Medulla oblongata (tissue), 1 donor: ENCODE results near the gene RNF224.

ENCODE experiments used
- DNase-seq: peaks from one replicate; pipeline ENCODE4 v3.0.0-alpha.2; 2015; ENCODE audit errors: extremely low spot score

RNF224 gene

DNA sequence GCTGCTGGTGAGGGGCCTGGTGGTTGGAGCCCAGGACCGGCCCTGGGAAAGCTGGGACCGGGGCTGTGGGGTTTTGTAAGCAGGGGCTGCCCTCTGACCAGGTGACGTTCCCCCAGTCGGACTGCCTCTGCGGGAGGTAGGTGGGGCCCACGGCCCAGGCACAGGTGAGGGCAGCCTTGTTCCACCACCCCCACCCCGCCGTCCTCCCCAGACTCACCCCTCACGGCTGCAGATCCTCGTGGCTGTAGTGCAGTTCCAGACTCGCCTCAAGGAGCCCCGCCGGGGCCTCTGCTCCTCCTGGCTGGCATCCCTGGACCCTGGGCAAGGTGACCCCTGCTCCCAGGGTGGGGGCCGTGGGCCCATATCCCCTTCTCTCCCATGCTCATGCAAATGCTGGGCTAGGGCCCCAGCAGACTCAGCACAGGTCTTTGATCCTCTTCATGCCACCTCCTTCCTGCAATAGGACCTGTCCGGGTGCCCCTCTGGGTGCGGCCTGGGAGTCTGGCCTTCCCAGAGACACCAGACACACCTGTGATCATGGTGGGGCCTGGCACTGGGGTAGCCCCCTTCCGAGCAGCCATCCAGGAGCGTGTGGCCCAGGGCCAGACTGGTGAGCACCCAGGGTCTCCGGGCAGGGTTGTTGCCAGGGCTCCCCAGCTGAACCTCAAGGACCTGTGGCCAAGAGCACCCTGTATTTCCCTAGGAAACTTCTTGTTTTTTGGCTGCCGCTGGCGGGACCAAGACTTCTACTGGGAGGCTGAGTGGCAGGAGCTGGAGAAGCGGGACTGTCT lies 11.9 kb upstream of the RNF224 start:
- no peak for DNase-seq

DNA sequence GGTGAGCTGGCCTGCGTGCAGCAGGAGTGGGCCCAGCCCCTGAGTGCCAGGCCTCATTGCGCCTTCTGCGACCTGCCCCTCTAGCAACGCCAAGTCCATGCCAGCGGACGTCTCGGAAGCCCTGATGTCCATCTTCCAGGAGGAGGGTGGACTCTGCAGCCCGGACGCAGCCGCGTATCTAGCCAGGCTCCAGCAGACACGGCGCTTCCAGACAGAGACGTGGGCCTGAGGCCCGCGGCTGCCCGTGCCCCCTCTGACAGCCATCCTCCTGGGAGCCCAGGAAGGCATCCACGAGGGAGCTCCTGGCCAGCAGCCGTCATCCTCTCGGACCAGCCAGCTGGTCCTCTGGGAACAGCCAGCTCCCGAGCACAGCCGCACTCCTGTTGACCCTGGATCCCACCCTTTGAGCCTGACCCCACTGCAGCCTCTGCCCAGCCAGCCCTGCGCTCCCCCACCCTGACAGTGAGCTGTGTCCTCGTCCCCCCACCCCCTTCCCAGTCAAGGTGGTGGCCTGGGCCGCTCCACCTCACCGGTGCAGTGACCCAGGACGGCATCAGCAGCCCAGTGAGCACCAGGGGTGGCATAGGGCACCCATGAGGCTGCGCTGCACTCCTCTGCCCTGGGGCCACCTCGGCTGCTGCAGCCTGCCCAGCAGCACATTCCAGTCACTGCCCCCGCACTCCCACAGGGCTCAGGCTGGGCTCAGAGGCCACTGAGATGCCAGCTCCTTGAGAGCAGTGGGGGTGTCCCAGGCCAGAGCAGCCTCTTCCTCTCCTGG lies 10.9 kb upstream of the RNF224 start:
- no peak for DNase-seq

DNA sequence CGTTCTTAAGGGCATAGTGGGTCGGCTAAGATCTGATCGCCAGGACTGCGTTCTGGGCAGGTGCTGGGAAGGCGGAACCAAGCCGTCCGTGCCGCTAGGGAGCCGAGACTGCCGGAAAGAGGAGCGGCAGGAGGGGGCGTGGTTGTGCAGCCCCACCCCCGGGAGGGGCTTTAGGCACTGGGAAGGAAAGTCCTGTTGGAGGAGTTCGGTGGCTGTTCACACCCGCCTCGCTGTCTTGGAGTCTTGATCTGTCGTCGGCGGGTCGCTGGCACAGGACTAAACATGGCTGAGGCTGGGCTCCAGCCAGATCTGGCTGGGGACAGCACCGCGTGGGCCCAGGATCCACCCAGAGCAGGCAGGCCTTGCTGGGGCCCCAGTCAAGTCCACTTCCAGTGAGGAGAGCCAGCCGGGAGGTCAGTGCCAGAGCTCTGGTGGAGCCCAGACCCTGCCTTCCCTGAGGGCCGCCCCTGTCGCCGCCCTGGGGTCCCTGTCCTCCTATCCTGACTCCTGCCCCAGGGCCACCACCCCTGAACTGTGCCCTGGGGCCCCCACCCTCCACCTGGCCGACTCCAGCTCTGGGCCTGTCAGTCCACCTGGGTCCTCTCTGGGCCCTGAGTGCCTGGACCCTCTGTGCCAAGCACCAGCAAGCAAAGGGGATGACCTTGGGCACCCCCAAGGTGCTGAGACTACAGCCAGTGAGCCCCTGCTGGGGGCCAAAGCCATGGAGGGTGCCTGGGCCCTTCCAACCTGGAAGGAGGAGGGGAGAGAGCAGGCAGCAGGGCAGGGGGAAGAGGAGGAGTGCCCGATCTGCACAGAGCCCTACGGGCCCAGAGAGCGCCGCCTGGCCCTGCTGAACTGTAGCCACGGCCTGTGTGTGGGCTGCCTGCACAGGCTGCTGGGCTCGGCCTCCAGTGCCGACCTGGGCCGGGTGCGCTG lies 9.8 kb upstream of the RNF224 start:
- no peak for DNase-seq

DNA sequence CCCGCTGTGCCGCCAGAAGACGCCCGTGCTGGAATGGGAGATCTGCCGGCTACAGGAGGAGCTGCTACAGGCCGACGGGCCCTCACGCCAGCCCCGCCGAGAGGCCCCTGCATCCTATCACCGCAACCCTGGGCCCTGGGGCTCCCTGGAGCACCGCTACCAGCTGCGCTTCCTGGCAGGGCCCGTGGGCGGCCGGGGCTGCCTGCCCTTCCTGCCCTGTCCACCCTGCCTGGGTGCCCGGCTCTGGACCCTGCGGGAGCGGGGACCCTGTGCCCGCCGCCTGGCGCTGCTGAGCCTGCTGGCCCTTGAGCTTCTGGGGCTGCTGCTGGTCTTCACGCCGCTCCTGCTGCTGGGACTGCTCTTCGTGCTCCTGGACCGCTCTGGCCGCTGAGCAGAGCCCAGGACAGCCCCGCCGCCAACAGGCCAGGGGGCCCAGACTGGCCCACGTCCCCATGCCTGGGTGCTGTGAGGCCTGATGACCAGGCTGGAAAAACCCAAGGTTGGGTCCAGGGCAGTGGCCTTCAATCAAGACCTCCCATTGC lies 9.0 kb upstream of the RNF224 start:
- DNase-seq: no peak

DNA sequence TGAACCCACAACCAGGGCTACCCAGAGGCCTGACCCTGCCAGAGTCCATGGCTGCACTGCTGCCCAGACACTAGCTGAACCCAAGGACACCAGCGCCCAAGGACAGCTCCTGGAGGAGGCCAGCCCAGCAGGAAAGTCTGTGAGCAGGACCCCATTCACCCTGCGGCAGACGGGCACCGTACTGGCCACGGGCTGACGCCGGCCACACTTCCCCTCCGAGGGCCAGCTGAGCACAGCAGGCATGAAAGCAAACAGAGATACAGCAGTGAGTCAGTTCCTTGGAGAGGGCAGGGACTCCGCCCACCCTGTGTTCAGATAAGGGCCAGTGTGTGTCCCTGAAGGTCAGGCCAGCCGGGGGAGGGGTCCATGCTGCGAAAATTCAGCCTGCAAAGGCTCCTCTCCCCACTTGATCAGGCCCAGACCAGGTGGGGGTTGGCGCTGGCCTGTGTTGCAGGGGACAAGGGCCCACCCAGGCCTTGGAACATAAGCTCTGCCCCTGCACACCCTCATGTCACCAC lies 8.5 kb upstream of the RNF224 start:
- DNase-seq: no peak

DNA sequence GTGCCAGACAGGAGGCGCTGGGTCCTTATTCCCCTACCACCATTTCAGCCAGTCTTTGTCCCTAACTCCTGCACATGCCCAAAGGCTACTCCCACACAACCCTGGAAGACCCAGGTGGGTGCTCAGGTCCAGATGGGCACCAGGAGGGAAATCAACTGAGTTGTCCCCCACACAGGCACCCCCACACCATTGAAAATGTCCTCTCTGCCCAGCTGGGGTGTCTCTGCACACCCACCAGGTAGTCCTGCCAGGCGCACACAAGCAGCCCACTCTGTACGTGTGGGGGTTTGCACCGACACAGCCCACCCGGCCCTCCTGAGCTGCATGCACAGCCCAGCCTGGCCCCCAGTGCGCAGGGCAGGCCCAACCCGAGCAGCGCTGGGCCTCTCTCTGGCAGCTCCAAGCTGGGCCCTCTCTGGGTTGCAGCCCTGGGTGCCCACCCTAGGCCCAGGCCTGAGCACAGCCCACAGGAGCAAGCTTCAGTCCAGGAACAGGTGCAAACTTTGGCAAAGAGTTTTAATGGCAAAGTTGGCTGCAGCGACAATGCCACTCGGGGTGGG lies 7.5 kb upstream of the RNF224 start:
- no peak for DNase-seq

DNA sequence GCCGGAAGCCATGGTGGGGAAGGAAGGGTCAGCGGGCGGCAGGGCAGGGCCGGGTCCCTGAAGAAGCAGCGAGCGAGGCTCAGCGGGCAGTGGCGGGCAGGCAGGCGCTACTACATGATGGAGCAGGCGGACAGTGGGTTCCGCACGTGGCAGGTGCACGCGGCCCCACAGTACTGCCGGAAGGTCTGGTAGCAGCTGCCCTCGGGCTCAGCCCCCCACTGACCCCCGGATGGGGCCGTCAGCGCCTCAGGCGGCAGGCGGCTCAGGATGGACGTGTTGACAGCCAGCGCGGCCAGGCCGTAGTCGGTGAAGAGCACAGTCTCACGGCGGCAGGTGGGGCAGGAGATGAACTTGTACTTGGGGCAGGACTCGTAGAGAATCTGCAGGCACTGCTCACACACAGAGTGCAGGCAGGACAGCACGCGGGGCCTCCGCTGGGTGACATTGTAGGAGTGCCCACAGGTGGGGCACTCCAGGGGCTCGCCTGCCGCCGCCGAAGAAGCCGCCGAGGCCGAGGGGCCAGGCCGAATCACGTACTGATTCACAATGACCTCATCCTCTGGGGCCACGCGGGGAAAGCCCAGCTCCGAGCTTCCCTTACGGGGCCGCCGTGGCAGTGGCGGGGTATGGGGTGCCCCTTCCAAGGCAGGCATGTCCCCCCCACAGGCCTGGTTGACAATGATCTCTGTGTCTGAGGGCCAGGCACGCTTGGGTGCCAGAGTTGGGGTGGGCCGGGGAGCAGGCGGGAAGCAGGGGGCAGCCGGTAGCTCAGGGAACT lies 6.8 kb upstream of the RNF224 start:
- no peak for DNase-seq

DNA sequence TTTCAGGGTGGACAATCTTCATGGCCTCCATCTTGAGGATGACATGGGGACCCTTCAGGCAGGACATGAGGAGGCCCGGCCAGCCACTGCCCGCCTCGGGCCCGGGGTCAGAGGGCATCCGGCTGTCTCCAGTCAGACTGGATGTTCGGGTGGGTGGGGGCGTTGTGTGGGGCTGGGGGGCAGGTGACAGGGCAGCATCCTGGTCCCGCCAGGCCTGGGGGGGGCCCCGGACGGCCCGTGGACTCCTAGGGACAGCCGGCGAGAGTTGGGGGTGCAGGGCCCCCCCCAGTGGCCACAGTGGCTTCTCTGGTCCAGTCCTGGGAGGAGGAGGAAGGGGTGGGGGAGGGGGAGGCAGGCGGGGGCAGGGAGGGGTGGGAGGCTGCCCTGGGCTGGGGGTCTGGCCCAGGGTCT lies 6.2 kb upstream of the RNF224 start:
- DNase-seq: no peak

DNA sequence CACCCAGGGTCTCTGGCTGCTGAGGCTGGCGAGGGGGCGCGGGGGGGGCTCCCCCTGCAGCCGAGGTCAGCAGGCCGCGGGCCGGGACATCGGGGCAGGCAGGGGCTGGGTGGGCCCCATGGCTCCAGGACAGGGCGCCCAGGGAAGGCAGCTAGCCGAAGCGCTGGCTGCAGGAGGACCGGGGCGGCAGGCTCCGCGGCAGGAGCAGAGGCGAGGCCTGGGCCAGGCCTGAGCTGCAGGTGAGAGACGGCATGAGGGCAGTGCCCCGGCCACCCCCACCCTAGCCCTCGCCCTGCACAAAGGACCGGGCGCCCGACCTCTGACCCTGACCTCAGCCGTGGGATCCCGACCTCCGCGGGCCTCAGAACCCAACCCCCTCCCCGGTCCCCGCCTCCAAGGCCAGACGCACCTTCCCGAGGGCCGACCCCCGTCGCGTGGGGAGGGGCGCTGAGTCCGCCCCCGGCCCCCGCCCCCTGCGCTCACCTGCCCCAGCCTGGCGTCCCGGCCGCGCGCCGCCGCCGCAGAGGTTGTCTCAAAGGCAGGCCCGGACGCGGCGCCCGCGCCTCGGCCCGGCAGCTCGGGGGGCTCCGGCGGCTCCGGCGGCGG lies 5.7 kb upstream of the RNF224 start:
- no peak for DNase-seq

DNA sequence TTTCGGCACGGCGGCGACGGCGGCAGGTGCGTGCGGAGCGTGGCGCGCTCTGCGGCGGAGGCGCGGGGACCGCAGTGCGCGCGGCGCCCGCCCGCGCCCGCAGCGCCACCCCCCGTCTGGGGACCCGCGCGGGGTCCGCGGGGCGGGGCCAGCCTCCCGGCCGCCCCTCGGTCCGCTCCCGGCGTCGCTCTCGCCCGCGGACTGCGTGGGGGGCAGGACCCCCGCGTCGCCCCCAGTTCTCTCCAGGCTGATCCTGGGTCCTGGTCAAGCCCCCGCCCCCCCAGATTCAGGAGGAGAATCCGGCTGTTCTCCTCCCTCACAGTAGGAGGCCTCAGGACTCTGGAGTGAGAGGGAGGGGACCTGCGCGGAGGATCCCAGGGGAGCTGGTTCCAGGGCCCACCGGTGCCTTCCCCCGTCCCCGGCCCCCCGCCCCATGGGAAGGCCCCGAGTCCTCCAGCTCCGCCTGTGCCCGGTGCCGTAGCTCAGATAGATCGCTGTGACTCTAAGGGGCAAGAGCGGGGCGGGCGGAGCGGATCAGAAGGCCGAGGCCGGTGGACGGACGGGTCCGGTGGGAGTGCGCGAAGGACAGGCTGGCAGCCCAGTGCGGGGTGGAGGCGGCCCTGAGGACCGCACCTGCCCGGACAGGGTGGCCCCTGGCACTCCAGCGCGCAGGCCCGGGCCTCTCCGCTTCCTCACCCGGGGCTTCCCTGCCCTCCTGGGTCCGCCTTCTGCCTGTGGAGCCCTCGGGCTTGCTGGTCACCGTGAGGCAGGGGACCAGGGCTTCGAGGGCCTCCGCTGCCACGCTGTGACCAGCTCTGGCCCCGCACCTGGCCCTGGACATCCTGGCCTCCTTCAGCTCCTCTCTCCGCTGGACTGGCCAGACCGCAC lies 4.9 kb upstream of the RNF224 start, which contains the start of gene RNF208:
Gene RNF208, minus strand, starts transcription at position 51 of the 888 bp plus-strand sequence. CDS start 1,028 bp downstream, outside the sequence.
- DNase-seq: no peak

DNA sequence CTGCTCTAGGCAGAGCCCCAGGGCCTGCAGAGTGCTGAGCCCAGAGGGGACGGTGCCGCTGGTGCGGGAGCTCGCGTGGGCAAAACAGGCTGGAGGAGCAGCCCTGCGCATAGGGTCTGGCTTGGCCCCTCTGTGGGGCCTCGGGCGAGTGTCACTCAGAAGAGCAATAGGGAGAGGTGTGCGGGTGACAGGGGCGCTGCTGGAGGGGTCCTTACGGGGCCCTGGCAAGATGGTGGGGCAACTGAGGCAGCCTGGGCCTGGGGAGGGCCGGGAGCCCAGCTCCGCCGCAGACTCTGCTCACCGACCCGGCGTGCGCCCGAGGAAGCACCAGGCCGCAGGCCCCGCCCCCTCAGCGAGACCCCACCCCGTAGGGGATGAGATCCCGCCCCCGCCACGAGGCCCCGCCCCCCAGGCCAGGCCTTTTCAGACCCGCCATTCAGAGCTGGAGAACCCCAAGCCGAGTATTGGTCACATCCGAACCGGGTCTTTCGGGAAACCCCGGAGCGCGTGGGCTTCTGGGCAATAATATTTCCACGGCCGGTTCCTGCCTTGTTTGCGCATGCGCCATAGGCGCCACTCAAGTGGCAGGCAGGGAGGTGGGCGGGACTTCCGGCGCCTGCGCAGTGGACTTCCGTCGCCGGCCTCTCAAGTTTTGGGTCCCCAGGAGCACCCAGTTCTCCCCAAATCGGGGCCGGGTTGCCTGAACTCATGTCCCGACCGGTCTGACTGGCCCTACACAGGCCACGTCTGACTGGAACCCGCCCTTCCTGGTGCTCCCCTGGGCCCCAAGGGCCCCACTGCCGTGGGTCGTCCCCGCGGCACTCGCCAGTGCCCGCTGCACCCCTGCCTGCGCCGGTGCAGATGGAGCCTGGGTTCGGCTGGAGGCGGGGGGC lies 4.0 kb upstream of the RNF224 start:
- DNase-seq: peak; percentile 98

DNA sequence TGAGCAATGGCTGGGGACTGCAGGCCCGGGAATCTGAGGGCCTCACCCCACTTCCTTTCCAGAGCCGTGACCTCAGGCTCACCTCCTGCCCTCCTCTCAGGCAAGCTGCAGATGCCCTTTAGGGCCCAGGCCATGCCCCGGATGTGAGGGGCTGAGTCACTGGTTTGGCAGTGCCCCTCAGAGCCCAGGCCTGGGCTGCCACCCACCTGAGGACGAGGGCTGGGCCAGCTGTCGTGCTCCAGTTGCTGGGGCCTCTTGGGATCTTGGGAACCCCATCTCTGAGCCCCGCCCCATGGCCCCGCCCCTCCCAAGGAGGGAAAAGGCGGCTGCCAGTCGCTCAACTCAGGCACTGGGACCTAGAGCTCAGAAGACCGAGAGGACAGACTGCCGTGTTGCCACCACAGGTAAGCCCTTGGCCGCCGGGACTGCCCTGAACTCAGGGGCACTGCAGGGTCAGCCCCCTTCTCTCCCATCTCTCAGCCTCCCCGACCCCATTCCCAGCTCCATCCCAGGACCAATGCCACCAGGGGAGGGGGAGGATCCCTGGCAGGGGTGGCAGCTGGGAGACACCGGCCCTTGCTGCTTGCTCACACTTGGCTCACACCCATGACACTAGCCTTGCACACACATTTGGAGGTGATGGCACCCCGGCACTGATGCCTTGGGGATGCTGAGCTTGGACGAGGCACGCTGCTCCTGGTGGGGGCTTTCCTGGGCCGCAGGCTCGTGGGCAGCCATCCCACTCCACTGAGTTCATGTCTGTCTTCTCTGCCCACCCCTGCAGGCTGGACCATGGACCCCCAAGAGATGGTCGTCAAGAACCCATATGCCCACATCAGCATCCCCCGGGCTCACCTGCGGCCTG lies 2.2 kb upstream of the RNF224 start, which contains the start of gene CYSRT1:
Gene CYSRT1, plus strand, starts transcription at position 345 of the 865 bp plus-strand sequence. Its CDS starts 448 bp downstream, at position 793.
- DNase-seq: no peak

DNA sequence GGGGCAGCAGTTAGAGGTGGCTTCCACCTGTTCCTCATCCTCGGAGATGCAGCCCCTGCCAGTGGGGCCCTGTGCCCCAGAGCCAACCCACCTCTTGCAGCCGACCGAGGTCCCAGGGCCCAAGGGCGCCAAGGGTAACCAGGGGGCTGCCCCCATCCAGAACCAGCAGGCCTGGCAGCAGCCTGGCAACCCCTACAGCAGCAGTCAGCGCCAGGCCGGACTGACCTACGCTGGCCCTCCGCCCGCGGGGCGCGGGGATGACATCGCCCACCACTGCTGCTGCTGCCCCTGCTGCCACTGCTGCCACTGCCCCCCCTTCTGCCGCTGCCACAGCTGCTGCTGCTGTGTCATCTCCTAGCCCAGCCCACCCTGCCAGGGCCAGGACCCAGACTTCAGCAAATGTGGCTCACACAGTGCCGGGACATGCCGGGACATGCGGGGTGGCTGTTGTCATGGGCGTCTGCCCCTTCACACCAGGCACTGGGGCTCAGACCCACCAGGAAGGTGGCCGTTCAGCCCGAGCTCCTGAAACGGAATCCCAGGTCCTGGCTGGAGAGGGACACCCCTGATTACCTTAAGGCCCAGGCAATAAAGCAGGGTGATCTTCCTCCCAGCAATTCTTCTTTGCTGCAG lies 1.5 kb upstream of the RNF224 start:
- DNase-seq: no peak

DNA sequence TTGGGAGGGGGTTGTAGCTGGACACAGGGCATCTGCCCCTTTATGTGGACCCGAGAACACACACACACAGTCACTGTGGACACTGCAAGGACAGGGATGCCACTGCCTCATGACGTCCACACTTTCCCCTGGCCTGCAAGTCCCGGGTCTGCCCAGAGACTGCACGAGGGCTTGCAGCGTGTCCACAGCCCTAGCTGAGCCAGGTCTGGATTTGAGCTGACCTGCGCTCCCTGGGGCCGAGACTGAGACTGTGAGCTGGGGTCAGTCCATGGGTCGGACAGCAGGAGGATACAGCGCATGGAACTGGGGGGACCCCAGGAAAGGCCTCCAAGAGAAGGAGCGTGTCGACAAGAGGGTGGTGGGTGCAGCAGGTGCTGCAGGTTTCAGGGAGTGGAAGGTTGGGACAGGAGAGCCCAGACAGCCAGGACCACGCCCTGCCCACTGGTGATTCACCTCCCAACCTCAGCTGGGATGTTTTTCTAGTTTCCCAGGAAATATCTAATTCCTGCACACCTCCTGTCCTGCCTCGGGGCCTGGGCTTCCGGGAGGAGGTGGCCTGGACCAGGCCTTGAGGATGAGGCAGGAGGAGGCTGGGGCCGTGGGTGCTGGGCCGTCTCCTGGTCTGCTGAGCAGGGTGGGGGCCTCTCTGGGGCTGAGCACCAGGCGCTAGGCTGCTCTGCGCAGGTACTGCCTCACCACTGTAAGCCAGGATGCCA lies 806 bp upstream of the RNF224 start:
- DNase-seq: no peak

DNA sequence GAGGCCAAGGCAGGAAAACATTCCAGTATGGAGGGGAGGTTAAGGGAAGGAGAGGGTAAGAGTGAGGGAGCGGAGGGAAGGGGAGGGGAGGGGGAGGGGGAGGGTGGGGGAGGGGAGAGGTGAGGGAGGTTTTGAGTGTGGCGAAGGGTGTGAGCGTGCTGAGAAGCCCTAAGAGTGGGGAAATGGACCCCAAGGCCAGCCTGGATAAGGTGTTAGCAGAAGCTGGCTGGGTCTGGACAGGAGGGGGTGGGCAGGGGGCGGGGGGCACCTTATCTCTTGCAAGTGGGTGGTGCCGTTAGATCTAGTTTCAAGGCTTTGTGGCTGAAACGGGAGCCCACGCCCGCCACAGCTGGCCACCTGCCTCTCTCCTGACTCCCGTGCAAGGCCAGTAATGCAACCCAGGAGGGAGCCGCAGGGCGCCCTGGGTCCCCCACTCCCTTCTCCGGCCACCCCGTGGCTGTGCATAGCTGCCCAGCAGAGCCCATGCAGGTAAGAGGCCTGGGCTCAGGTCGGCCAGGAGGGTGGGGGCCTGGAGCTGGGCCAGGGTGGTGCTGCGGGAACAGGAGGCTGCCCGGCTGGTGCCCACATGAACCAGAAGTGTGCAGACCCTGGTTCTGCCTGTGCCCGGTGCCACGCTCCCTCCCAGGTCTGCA lies 677 bp downstream of the RNF224 start:
- DNase-seq: no peak
